PFSK-1 (cell line): ENCODE results near the gene CLDND2.

Experiments
- POLR2AphosphoS5 ChIP-seq: IDR thresholded peaks from 2 replicates; pipeline ENCODE4 v1.6.1; 2012; ENCODE audit warnings: low read depth, mild to moderate bottlenecking, control low read depth, low read length, moderate library complexity
- SIN3A ChIP-seq: IDR thresholded peaks from 2 replicates; pipeline ENCODE4 v1.6.1; 2012; ENCODE audit warnings: mild to moderate bottlenecking, low read length, moderate library complexity, borderline replicate concordance; ENCODE audit not compliant: insufficient read depth
- TAF1 ChIP-seq: IDR thresholded peaks from 2 replicates; pipeline ENCODE4 v1.6.1; 2012; ENCODE audit warnings: low read length, control low read depth, borderline replicate concordance; ENCODE audit not compliant: insufficient read depth
- TF ChIP-seq, protein P1 (sequence below), 2 experiments: IDR thresholded peaks; 2 replicates each; pipeline versions ENCODE4 v1.6.1 to v1.8.0; 2011 to 2012; ENCODE audit warnings: low read depth in 2 of 2, low read length in 2 of 2, control low read depth in 1 of 2, inconsistent platforms in 1 of 2, mild to moderate bottlenecking in 1 of 2, moderate library complexity in 1 of 2; ENCODE audit not compliant: insufficient read depth in 1 of 2

DNA sequence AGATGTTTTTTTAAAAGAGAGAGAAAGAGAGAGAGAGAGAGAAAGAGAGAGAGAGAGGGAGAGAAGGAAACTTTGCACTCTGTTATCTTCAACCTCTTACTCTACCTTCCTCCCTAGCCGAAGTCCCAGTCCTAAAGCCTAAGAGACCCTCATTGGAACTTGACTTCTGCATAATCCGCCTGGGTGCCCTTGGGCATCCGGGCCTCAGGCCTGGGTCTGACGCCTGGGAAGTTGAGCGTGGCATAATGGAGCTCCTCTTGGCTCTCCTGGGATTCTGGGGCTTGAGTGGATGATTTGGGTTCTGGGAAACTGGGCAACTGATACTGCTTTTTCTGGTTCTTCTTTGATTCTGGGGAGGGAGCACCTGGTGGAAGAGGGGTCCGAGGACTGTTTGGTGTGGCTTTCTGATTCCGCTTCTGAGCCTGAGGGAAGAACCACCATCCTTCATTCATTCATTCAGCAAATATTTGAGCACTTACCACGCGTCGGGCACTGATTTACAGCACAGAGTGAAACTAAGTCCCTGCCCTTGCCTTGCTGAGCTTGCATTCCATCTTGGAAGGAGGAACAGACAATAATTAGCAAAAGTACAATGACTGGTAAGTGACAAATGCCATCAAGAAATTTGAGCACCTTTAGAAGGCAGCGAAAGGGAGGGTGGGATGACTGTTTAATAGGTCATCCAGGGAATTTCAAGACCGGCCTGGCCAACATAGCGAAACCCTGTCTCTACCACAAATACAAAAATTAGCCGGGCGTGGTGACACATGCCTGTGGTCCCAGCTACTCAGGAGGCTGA is 42.3 kb upstream of the CLDND2 start:
- TF ChIP-seq, protein P1, sequence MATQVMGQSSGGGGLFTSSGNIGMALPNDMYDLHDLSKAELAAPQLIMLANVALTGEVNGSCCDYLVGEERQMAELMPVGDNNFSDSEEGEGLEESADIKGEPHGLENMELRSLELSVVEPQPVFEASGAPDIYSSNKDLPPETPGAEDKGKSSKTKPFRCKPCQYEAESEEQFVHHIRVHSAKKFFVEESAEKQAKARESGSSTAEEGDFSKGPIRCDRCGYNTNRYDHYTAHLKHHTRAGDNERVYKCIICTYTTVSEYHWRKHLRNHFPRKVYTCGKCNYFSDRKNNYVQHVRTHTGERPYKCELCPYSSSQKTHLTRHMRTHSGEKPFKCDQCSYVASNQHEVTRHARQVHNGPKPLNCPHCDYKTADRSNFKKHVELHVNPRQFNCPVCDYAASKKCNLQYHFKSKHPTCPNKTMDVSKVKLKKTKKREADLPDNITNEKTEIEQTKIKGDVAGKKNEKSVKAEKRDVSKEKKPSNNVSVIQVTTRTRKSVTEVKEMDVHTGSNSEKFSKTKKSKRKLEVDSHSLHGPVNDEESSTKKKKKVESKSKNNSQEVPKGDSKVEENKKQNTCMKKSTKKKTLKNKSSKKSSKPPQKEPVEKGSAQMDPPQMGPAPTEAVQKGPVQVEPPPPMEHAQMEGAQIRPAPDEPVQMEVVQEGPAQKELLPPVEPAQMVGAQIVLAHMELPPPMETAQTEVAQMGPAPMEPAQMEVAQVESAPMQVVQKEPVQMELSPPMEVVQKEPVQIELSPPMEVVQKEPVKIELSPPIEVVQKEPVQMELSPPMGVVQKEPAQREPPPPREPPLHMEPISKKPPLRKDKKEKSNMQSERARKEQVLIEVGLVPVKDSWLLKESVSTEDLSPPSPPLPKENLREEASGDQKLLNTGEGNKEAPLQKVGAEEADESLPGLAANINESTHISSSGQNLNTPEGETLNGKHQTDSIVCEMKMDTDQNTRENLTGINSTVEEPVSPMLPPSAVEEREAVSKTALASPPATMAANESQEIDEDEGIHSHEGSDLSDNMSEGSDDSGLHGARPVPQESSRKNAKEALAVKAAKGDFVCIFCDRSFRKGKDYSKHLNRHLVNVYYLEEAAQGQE (IDR thresholded peaks at IDR 0.05; ENCODE audit: insufficient read depth in 1 of 2, low read depth in 2 of 2, low read length in 2 of 2): no peak
- TF ChIP-seq POLR2AphosphoS5: no peak
- no peak for TF ChIP-seq TAF1
- TF ChIP-seq SIN3A: no peak
